Heart left ventricle (tissue), 16 donors: ENCODE measurements around the gene MAP6D1. TPM values are rescaled to one million over a fixed set of nuclear protein-coding genes. Genes with fewer than 3 reads are reported as not detected.

Source experiments
- ATAC-seq, 4 donors: fragments of 200-7000 bp; cut with Tn5 transposase; one replicate each; pipeline ENCODE4 v1.9.1; 2020 to 2022; ENCODE audit warnings: moderate library complexity in 4 of 4, mild to moderate bottlenecking in 3 of 4, moderate number of reproducible peaks in 1 of 4
- DNase-seq, 5 donors: peaks; one replicate each; pipeline ENCODE4 v3.0.0-alpha.2; 2020
- H3K27ac ChIP-seq, 12 donors: fragments of 200-600 bp; sonication (generic) in 4 of 12; one replicate each; pipeline versions ENCODE4 v1.5.0 to v1.8.0; 2016 to 2022; ENCODE audit warnings: mild to moderate bottlenecking in 2 of 12
- H3K27me3 ChIP-seq, 9 donors: fragments of 200-600 bp; sonication (generic) in 2 of 9; one replicate each; pipeline versions ENCODE4 v1.5.1 to v1.8.0; 2016 to 2022; ENCODE audit warnings: mild to moderate bottlenecking in 3 of 9
- H3K36me3 ChIP-seq, 9 donors: fragments of 200-600 bp; sonication (generic) in 2 of 9; one replicate each; pipeline versions ENCODE4 v1.5.0 to v1.8.0; 2018 to 2022; ENCODE audit warnings: mild to moderate bottlenecking in 2 of 9
- H3K4me1 ChIP-seq, 12 donors: fragments of 200-600 bp; sonication (generic) in 4 of 12; one replicate each; pipeline versions ENCODE4 v1.5.0 to v1.8.0; 2016 to 2022; ENCODE audit warnings: mild to moderate bottlenecking in 3 of 12
- H3K4me3 ChIP-seq, 12 donors: fragments of 200-600 bp; sonication (generic) in 4 of 12; one replicate each; pipeline versions ENCODE4 v1.5.0 to v1.8.0; 2017 to 2022; ENCODE audit warnings: mild to moderate bottlenecking in 9 of 12, moderate library complexity in 4 of 12
- H3K9me3 ChIP-seq, 12 donors: fragments of 200-600 bp; sonication (generic) in 4 of 12; one replicate each; pipeline versions ENCODE4 v1.5.0 to v1.8.0; 2016 to 2022; ENCODE audit warnings: mild to moderate bottlenecking in 1 of 12
- CTCF ChIP-seq, 12 donors: fragments of 200-600 bp; sonication (generic) in 4 of 12; IDR thresholded peaks; one replicate each; pipeline versions ENCODE4 v1.5.0 to v1.8.0; 2018 to 2022; ENCODE audit warnings: antibody characterized with exemption in 12 of 12, mild to moderate bottlenecking in 5 of 12
- POLR2A ChIP-seq, 2 donors: fragments of 450-650 bp; IDR thresholded peaks; one replicate each; pipeline ENCODE4 v1.6.1; 2017; ENCODE audit warnings: antibody characterized with exemption in 2 of 2, mild to moderate bottlenecking in 2 of 2, moderate library complexity in 2 of 2
- WGBS, 4 donors: extraction: QIAGEN DNeasy Blood & Tissue Kit in 2 of 4; methylation state at CpG; one replicate each; pipeline versions ENCODE4 v1.1.5 to v1.1.7; 2013 to 2018; 5-methylcytosine and 5-hydroxymethylcytosine counted together
- intact Hi-C, 10 donors: fragments of 100-400 bp; cut with DNase I; formaldehyde crosslinking; loops; one replicate each; pipeline versions ENCODE4 v1.11.1 to v1.14.2; 2022
- polyA plus RNA-seq, 2 donors: library from polyadenylated mRNA; stranded (reverse); fragments of 200-250 nt; gene quantifications; one replicate each; pipeline ENCODE4 v1.2.3, GENCODE V29; 2013
- total RNA-seq, 9 donors: library from RNA; depleted of rRNA in 2 of 9; stranded (reverse); fragments of >200 nt in 2 of 9; fragmentation: NEBNext Ultra II Directional in 3 of 9; extraction: Animal tissue kit (Norgen Biotek cat#: 25700) in 3 of 9; gene quantifications; one replicate each; pipeline versions ENCODE4 v1.1.0 to v1.2.4, GENCODE V29; 2016 to 2023
- donor health status: ischemic (EF 13 %, LVEDD 7.1; RV severe dilation, severe dysfunction).
- donor health status: healthy with polysubstance abuse.
- donor health status: DM: no; HTN: yes; CAD: no.
- donor health status: DM: no; HTN: no; CAD: no.
- donor health status: ischemic (EF 25% LVEDD 6.9; RV normal size, moderate dysfunction).
- donor health status: ischemic (EF 25% LVEDD 5.7; RV mildly dilated, moderate dysfunction).
- donor health status: healthy.
- donor health status: DM: yes; HTN: yes; CAD: no.
- donor health status: ischemic (EF 35%, LVEDD 5.7; RV mildly dilated, moderate dysfunction).
- donor health status: nonischemic (EF 11% LVEDD 7.7; RV severe dilation, severe dysfunction).
- donor health status: DM: yes; HTN: yes; CAD: no.
- donor health status: PGD.
- donor health status: ischemic (EF 29% LVEDD 5.4; RV normal size, mild dysfunction).
- donor health status: nonischemic (EF 23%, LVEDD 6.1; RV moderate dilation, normal function).

The MAP6D1 gene
- total and polyA plus RNA-seq, 11 donors, result 0.46 to 6.6 (median 2.1) TPM; not detected in 1

DNA sequence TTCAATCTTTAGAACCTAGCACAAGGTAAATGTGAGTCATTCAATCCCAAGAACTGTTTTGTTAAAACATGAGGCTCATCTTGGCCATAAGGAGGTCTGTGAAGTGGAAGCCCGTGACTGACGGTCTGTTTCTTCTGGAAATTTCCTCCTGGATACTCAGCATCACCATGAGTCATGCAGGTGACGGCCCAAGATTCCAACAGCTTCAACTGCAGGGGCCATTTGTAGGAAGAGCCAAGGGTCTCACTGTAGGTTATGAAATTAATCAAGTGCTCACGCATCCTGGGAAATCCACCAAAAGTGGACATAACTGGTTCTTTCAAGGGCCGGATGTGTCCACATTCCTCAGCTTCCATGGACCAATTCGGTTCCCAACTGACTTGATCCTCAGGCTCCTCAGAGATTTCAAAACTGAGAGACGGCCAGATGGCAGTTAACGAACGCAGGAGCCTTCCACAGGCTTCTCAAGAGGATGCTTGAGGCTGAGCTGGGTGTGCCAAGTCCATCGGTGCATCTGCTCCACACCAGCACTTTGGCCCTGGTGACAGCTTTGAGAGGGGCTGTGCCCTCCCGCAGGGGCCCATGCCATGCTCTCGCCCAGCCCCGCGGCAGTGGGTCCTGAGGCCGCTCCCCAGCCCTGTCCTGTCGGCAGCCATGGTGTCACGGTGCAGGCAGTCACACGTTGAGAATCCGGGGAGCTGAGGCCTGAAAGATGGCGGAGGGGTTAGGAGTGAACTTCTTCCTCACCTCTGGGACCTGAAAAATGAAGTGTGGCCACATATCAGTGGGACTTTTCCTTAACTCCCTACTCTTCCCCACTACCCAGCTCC, 8.5 kb downstream of the MAP6D1 start:
- Histone ChIP-seq H3K4me1 (no peaks in the 10 kb centered on the region), H3K9me3 (no peaks in the 10 kb centered on the region), H3K4me3 (no peak overlapping the region), H3K27ac (no peak overlapping the region), H3K36me3 (peaks cover 0 to 36% (median 15%) of the 10 kb centered on the region in 9 donors), H3K27me3 (no peaks in the 10 kb centered on the region)
- ATAC-seq (no peak), DNase-seq (no peak)
- TF ChIP-seq CTCF (IDR thresholded peaks at IDR 0.05), result no peak
- TF ChIP-seq POLR2A (IDR thresholded peaks at IDR 0.05), result no peak
- intact Hi-C loops, result no loop called here
- 70 to 79% (median 76%) methylated on average over 18 to 20 of the region's 20 CpGs for whole genome bisulfite sequencing, 4 donors

DNA sequence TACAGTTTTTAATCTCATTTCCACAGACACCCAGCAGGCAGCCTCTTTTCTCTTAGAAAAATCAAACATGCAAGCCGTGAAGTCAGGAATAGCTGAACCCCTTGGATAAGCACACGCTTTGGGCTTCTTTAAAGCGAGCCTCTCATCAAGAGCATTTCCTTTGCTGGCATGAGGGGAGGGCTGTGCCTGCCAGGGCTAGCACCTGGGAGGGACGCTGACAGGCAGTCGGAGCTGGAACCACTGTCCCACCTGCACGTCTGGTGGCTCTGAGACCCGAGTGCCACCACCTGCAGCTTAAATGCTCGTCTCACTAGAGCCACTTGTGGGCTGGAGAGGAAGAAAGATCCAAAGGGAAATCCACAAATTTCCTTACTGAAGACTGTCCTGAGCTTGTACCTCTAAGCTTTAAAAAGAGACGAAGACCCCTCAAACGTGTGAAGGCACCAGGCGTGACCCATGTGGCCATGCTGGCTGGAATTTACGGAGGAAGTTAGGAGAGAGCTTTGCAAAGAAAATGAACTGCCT, 9.4 kb downstream of the MAP6D1 start:
- peaks cover 0 to 45% (median 24%) of the 10 kb centered on the region in 9 donors for H3K36me3 ChIP-seq
- H3K27me3 ChIP-seq, result no peaks in the 10 kb centered on the region
- TF ChIP-seq POLR2A (IDR thresholded peaks at IDR 0.05) (no peak), CTCF (IDR thresholded peaks at IDR 0.05) (no peak)
- no peak overlapping the region for H3K27ac ChIP-seq
- no peaks in the 10 kb centered on the region for H3K4me1 ChIP-seq
- H3K9me3 ChIP-seq, result no peaks in the 10 kb centered on the region
- no peak overlapping the region for H3K4me3 ChIP-seq
- DNase-seq, result no peak
- WGBS, 4 donors, result 80 to 93% (median 84%) methylated on average over 12 of the region's 12 CpGs
- no peak for ATAC-seq
- intact Hi-C loops, result no loop called here

DNA sequence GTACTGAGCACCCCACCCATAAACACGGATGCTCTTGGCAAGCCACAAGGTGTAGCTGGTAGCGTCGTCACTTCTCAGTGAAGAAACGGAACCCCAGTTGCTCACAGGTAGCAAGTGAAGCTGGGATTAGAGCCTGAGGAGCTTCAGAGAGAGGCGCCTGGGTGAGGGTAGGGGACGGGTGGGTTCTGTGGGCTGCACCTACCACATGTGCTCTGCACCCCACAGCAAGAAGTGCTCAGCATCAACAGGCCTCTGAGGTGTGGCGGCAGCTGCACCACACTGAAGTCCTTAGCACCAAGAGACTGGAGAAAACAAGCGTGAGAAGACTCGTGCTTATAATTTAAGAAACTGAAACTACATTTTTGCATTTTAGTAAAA, 9.8 kb downstream of the MAP6D1 start:
- Histone ChIP-seq H3K27me3 (no peaks in the 10 kb centered on the region), H3K36me3 (peaks cover 0 to 50% (median 29%) of the 10 kb centered on the region in 9 donors), H3K4me1 (no peaks in the 10 kb centered on the region), H3K4me3 (no peak overlapping the region), H3K27ac (no peak overlapping the region), H3K9me3 (no peaks in the 10 kb centered on the region)
- ATAC-seq (no peak), DNase-seq (no peak)
- 77 to 93% (median 87%) methylated on average over 9 of the region's 9 CpGs for WGBS, 4 donors
- no peak for TF ChIP-seq CTCF (IDR thresholded peaks at IDR 0.05)
- no peak for TF ChIP-seq POLR2A (IDR thresholded peaks at IDR 0.05)
- intact Hi-C loops, result no loop called here

DNA sequence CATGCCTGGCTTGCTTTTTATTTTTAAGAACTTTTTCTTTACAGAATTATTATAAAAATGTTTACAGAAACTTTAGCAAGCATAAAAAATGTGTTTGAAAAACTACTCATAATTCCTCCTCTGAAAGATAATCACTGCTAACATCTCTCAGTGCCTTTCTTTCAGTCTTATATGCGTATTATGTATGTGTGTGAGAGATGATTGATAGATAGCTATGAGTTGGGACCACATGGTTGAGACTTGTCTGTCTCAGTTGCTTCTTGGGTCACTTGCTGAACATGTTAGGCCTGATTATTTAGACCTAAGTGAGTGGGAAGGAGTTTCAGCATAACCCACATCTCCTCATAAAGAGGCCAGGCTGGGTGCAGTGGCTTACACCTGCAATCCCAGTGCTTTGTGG, 11.1 kb downstream of the MAP6D1 start:
- H3K27me3 ChIP-seq, result no peaks in the 10 kb centered on the region
- no peak for DNase-seq
- 50 to 98% (median 94%) methylated on average over 1 of the region's 1 CpG for WGBS, 4 donors
- no peaks in the 10 kb centered on the region for H3K4me1 ChIP-seq
- TF ChIP-seq POLR2A (IDR thresholded peaks at IDR 0.05) (no peak), CTCF (IDR thresholded peaks at IDR 0.05) (no peak)
- H3K36me3 ChIP-seq, result peaks cover 0 to 63% (median 42%) of the 10 kb centered on the region in 9 donors
- ATAC-seq, result no peak
- H3K27ac ChIP-seq, result no peak overlapping the region
- no peak overlapping the region for H3K4me3 ChIP-seq
- H3K9me3 ChIP-seq, result no peaks in the 10 kb centered on the region
- intact Hi-C loops, result no loop called here
